AG10803 (cell line): Measurements from ENCODE around the gene AP5Z1.
"Not testable (repeated sequence)": the region's sequence is repeated elsewhere in the genome, so short reads cannot be mapped to it uniquely, and the experiment has no call there.

ENCODE experiments used
- DNase-seq: peaks from one replicate; pipeline ENCODE4 v3.0.0; 2010; ENCODE audit warnings: low read depth
- H3K4me3 ChIP-seq: 2 replicates; pipeline ENCODE4 v1.5.1; 2011; ENCODE audit warnings: mild to moderate bottlenecking, low read length, control low read depth
- TF ChIP-seq, protein P1 (sequence below): conservative IDR thresholded peaks from 2 replicates; pipeline ENCODE4 v1.5.1; 2011; ENCODE audit warnings: mild to moderate bottlenecking, low read length, control low read depth, inconsistent platforms

Gene AP5Z1

DNA sequence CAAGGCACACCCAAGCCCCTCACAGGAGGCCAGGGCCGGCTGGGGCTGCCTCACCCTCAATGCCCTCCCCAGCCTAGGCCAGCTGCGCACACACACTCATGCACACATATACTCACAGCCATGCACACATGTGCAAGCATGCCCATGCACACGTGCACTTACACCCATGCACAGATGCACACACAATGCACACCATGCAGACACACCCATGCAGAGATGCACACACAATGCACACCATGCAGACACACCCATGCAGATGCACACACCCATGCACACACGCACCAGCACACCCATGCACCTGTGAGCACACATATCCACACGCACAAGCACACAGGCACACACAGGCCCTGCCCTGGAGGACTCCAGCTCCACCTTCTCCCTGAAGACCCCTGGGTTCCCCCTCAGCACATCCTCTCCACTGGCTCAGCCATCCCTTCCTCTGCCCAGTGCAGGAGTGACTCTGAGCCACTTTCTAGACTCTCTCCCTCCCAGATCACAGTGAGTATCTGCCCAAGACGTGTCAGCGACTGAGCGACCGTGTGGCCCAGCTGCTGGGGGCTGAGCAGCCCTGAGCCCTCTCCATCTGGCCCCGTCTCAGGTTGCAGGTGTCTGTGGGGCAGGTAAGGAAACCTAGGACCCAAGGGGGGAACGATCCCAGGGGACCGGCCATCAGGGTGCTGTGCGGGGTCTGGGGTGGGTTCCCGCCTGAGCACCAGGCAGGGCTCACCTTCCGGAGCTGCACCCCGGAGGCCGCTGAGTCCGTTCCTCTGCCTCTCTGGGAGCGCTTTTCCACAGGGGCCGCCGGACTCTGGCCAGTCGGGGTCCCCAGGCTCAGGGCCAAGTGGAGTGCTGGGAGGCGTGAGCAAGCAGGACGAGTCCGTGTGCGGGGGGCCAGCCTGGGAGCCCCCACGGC lies 25.8 kb downstream of the AP5Z1 start:
- TF ChIP-seq, protein P1, sequence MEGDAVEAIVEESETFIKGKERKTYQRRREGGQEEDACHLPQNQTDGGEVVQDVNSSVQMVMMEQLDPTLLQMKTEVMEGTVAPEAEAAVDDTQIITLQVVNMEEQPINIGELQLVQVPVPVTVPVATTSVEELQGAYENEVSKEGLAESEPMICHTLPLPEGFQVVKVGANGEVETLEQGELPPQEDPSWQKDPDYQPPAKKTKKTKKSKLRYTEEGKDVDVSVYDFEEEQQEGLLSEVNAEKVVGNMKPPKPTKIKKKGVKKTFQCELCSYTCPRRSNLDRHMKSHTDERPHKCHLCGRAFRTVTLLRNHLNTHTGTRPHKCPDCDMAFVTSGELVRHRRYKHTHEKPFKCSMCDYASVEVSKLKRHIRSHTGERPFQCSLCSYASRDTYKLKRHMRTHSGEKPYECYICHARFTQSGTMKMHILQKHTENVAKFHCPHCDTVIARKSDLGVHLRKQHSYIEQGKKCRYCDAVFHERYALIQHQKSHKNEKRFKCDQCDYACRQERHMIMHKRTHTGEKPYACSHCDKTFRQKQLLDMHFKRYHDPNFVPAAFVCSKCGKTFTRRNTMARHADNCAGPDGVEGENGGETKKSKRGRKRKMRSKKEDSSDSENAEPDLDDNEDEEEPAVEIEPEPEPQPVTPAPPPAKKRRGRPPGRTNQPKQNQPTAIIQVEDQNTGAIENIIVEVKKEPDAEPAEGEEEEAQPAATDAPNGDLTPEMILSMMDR, result no peak
- no peak for DNase-seq
- no peak overlapping the region for H3K4me3 ChIP-seq

DNA sequence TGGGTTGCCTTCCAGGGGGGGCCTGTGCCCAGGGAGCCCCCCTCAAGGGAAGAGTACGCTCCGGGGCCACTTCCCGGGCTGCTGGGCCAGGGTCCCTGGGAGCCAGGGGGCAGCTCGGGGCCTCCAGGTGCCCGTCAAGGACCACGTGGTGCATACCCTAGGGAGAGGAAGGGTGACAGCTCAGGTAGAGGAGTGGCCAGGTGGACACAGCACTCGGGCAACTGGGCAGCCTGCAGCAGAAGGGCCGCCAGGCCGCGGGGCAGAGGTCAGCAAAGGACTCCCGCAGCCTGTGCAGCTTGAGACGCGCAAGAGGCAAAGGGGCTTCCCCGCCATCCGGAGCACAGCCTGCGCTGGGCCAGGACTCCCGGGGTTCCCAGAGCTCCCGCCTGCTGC lies 26.4 kb downstream of the AP5Z1 start:
- DNase-seq, result no peak
- TF ChIP-seq, protein P1, result no peak
- no peak overlapping the region for H3K4me3 ChIP-seq

GRCh38 chr7:4802577-4802976 lies 27.2 kb downstream of the AP5Z1 start:
- not testable (repeated sequence) for H3K4me3 ChIP-seq, DNase-seq

DNA sequence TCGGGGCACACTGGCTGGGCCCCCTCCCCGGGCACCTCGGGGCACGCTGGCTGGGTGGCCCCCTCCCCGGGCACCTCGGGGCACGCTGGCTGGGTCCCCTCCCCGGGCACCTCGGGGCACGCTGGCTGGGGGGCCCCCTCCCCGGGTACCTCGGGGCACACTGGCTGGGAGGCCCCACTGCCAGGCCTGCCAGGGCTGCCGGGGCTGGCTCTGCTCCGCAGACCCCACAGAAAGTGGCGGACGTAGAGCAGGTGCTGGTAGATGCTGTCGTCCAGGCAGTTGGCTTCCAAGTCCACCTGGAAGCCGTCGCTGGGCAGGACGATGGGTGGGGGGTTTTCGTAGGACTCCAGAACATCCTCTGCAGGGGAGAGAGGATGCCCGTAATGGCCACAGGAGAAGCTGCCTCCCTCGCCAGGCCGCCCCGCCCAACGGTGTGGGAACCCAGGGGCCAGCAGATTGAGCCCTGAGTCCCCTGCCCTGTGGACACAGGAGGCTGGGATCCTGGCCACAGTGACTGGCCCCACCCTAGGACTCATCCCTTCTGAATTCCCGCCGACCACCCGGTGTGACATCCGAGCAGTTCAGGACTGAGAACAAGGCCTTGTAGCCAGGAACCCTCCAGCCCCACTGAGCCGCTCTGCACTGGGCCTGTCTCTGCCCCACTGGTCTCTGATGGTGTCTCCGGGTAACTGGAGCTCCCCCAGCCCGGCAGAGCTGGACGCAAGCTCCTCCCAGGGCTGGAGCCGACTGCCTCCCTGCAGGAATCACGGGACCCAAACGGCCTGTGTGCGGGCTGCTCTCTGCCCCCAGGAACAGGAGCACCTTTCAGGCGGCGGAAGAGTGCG lies 28.2 kb downstream of the AP5Z1 start:
- no peak overlapping the region for H3K4me3 ChIP-seq
- DNase-seq, result no peak
- TF ChIP-seq, protein P1, result no peak

DNA sequence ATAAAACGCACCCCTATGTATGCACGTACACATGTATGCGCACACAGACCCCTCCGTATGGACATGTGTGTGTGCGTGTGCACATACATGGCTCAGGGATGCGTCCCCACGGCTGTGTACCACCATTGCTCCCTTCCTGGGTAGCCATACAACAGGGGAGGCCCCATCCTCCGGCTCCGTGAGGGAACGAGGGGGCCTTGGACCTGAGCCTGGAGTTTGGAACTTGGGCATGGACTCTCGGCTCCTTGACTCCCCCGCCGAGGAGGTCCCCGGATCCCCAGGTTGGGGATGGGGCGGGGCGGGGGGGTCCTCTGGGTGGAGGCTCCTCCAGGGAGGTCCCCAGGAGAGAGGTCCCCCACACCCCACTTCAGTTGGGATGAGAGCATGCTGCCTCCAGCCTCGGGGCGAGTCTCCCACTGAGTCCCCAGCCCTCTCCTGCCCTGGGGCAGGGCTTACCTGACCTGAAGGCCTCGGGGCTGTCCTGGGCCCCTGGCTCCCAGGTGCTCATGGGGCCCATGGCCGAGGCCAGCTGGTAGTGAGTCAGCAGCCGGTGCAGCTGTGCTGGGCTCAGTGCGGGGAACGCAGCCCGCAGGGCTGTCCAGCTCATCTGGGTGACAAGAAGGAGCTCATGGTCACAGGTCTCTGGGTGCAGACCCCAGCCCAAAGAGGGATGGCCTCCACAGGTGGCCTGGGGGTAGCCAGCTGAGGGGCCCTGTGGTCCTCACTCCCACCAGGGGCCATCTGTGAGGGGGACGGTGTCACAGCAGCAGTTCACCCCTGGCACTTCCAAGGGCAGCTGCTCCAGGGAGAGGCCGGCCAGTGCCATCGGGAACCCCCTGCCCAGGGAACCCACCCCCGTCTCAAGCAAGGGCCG lies 29.9 kb downstream of the AP5Z1 start:
- DNase-seq, result no peak
- H3K4me3 ChIP-seq, result no peak overlapping the region
- TF ChIP-seq, protein P1, result no peak

DNA sequence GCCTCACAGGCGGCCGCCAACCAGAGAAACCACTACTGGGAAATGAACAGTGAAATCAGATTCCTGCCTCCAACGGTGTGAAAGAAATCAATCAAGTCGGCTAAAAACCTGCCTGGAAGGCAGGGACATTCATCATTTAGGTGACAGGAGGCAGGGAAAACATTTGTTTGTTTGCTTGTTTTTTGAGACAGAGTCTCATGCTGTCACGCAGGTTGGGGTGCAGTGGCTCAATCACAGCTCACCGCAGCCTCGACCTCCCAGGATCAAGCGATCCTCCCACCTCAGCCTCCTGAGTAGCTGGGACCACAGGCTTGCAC lies 30.5 kb downstream of the AP5Z1 start:
- DNase-seq, result no peak
- no peak overlapping the region for H3K4me3 ChIP-seq
- TF ChIP-seq, protein P1, result no peak

DNA sequence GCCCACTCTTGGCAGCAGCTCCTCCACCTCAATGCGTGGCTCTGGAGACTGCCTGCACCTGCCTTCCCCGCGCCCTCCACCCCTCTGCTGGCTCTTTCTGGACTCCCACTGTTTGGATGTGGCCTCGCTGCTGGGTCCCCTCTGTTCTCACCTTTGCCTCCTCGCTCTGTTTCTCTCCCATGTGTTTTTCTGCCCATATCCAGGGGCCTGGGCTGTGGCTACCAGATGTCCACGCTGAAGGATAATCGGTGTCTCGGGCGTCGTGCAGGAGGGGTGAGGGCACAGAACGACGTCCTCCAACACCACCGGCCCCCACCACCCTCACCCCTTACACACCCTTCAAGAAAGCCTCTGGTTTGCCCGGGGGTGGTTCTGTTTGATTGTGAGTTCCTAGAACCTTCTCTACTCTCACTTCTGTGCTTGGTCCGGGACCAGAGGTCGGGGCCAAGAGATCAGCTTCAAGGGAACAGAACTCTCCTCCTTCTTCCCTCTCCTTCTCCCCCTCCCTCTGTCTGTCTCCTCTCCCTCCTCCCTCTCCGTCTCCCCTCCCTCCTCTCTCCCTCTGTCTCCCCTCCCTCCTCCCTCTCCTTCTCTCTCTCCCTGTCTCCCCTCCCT lies 31.7 kb downstream of the AP5Z1 start:
- H3K4me3 ChIP-seq, result no peak overlapping the region
- TF ChIP-seq, protein P1, result no peak

More for the DNA sequence above, 31.7 kb downstream of the AP5Z1 start:
- no peak for DNase-seq
